ENCODE results near the gene FOSL1. TPM values are rescaled to one million over a fixed set of nuclear protein-coding genes. Genes with fewer than 3 reads are reported as not detected.
A peak's percentile ranks its signal among the peaks of the same experiment; 100 is the strongest.

Gene FOSL1
- total and polyA plus RNA-seq, 2 of the 13 experiments (the other 11 are each of a cell fraction or from before 2014, with no cell fraction given): 4.0 to 4.1 TPM

DNA sequence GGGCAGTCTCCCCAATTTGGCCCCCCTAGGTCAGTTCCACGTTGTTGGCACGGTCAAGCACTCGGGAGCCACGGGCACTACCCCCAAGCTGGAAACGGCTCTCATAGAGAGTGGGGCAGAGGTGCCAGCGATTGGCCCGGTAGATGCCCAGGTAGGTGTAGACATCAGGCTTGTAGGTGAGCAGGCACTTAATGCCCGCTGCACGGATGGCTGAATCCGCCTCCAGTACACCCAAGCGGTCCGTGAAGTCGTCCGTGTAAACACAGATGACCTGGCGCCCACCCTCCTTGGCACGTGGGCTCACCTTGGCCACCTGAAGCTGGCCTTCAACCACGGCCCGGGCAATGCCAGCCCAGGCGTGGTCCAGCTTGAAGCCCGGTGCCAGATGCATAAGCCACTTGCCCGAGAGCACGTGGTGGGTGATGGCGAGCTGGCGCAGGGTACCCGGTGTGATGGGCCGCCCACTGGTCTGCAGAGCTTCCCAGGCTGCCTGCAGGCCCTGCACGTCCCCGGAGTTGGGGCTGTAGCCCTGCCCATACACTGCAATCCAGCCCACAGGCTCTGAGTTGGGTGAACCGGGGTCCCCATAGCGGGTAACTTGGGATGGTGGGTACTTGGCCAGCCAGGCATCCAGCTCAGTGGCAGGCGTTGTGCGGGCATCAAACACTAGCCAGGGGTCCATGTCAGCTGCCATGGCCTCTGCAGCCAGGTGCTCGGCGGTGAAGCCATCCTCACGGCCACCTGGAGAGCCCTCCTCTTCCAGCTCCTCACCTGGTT lies 17.4 kb upstream of the FOSL1 start (continued):
- no peak for TF ChIP-seq ZNF615 (CRISPR knock-in tag; IDR thresholded peaks at IDR 0.05; ENCODE audit: borderline replicate concordance)
- peak; percentile 21; the same call in 1 of the 2 replicates for TF ChIP-seq GABPB1 (CRISPR knock-in tag; IDR thresholded peaks at IDR 0.05)
- no peak for TF ChIP-seq EHMT2 (IDR thresholded peaks at IDR 0.05; ENCODE audit: borderline replicate concordance, low read depth, low read length)
- TF ChIP-seq CHD4 (IDR thresholded peaks at IDR 0.05; ENCODE audit: borderline replicate concordance, low read length): no peak
- TF ChIP-seq ZNF24 (IDR thresholded peaks at IDR 0.05): no peak
- peak; percentile 45; the same call in 1 of the 2 replicates for TF ChIP-seq ZNF572 (CRISPR knock-in tag; IDR thresholded peaks at IDR 0.05)
- peak; percentile 77 for TF ChIP-seq AGO2 (optimal IDR thresholded peaks at IDR 0.05; ENCODE audit: low read depth, low read length)
- TF ChIP-seq ADNP (CRISPR knock-in tag; IDR thresholded peaks at IDR 0.05): no peak
- no peak for TF ChIP-seq TCF12 (IDR thresholded peaks at IDR 0.05)
- no peak for TF ChIP-seq TCF12 (CRISPR knock-in tag; IDR thresholded peaks at IDR 0.05)
- TF ChIP-seq, protein P1, sequence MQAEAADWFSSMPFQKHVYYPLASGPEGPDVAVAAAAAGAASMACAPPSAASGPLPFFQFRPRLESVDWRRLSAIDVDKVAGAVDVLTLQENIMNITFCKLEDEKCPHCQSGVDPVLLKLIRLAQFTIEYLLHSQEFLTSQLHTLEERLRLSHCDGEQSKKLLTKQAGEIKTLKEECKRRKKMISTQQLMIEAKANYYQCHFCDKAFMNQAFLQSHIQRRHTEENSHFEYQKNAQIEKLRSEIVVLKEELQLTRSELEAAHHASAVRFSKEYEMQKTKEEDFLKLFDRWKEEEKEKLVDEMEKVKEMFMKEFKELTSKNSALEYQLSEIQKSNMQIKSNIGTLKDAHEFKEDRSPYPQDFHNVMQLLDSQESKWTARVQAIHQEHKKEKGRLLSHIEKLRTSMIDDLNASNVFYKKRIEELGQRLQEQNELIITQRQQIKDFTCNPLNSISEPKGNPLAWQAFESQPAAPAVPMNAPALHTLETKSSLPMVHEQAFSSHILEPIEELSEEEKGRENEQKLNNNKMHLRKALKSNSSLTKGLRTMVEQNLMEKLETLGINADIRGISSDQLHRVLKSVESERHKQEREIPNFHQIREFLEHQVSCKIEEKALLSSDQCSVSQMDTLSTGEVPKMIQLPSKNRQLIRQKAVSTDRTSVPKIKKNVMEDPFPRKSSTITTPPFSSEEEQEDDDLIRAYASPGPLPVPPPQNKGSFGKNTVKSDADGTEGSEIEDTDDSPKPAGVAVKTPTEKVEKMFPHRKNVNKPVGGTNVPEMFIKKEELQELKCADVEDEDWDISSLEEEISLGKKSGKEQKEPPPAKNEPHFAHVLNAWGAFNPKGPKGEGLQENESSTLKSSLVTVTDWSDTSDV (CRISPR knock-in tag; IDR thresholded peaks at IDR 0.05): no peak
- TF ChIP-seq, protein P2, sequence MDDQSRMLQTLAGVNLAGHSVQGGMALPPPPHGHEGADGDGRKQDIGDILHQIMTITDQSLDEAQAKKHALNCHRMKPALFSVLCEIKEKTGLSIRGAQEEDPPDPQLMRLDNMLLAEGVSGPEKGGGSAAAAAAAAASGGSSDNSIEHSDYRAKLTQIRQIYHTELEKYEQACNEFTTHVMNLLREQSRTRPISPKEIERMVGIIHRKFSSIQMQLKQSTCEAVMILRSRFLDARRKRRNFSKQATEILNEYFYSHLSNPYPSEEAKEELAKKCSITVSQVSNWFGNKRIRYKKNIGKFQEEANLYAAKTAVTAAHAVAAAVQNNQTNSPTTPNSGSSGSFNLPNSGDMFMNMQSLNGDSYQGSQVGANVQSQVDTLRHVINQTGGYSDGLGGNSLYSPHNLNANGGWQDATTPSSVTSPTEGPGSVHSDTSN (CRISPR knock-in tag; IDR thresholded peaks at IDR 0.05; ENCODE audit: borderline replicate concordance): no peak
- no peak for TF ChIP-seq ZNF678 (CRISPR knock-in tag; IDR thresholded peaks at IDR 0.05)
- TF ChIP-seq ZNF501 (CRISPR knock-in tag; IDR thresholded peaks at IDR 0.05): peak; percentile 42
- TF ChIP-seq, protein P3, sequence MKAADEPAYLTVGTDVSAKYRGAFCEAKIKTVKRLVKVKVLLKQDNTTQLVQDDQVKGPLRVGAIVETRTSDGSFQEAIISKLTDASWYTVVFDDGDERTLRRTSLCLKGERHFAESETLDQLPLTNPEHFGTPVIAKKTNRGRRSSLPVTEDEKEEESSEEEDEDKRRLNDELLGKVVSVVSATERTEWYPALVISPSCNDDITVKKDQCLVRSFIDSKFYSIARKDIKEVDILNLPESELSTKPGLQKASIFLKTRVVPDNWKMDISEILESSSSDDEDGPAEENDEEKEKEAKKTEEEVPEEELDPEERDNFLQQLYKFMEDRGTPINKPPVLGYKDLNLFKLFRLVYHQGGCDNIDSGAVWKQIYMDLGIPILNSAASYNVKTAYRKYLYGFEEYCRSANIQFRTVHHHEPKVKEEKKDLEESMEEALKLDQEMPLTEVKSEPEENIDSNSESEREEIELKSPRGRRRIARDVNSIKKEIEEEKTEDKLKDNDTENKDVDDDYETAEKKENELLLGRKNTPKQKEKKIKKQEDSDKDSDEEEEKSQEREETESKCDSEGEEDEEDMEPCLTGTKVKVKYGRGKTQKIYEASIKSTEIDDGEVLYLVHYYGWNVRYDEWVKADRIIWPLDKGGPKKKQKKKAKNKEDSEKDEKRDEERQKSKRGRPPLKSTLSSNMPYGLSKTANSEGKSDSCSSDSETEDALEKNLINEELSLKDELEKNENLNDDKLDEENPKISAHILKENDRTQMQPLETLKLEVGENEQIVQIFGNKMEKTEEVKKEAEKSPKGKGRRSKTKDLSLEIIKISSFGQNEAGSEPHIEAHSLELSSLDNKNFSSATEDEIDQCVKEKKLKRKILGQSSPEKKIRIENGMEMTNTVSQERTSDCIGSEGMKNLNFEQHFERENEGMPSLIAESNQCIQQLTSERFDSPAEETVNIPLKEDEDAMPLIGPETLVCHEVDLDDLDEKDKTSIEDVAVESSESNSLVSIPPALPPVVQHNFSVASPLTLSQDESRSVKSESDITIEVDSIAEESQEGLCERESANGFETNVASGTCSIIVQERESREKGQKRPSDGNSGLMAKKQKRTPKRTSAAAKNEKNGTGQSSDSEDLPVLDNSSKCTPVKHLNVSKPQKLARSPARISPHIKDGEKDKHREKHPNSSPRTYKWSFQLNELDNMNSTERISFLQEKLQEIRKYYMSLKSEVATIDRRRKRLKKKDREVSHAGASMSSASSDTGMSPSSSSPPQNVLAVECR (CRISPR knock-in tag; IDR thresholded peaks at IDR 0.05; ENCODE audit: borderline replicate concordance): 0 out of 2 replicates have a peak, but pooled peaks have one; percentile 8
